Thyroid gland (tissue), 4 donors: ENCODE results near the gene CACNA1B. TPM values are rescaled to one million over a fixed set of nuclear protein-coding genes. Genes with fewer than 3 reads are reported as not detected.

Experiments used
- DNase-seq, 2 donors: peaks; one replicate each; pipeline ENCODE4 v3.0.0-alpha.2; 2019
- H3K27ac ChIP-seq, 3 donors: fragments of 200-600 bp; sonication (generic); 1 replicate in 2 of 3; 2 replicates in 1 of 3; pipeline ENCODE4 v1.5.1; 2016 to 2019; ENCODE audit warnings: mild to moderate bottlenecking in 1 of 3, moderate library complexity in 1 of 3
- H3K27me3 ChIP-seq: fragments of 200-600 bp; sonication (generic); one replicate; pipeline ENCODE4 v1.5.1; 2019
- H3K36me3 ChIP-seq, 2 donors: fragments of 200-600 bp; sonication (generic); one replicate each; pipeline ENCODE4 v1.5.1; 2016 to 2019
- H3K4me1 ChIP-seq, 2 donors: fragments of 200-600 bp; sonication (generic); one replicate each; pipeline ENCODE4 v1.5.1; 2017 to 2019
- H3K4me3 ChIP-seq, 3 donors: fragments of 200-600 bp; sonication (generic); replicated peaks in 1 of 3; 1 replicate in 2 of 3; 2 replicates in 1 of 3; pipeline ENCODE4 v1.5.1; 2016; ENCODE audit warnings: mild to moderate bottlenecking in 1 of 3
- H3K9me3 ChIP-seq: fragments of 200-600 bp; sonication (generic); one replicate; pipeline ENCODE4 v1.5.1; 2017
- POLR2A ChIP-seq, 2 donors: fragments of 450-650 bp; IDR thresholded peaks; one replicate each; pipeline ENCODE4 v1.6.1; 2017; ENCODE audit warnings: antibody characterized with exemption in 2 of 2, mild to moderate bottlenecking in 2 of 2, moderate library complexity in 1 of 2
- WGBS, 2 donors: methylation state at CpG; one replicate each; pipeline ENCODE4 v1.1.5; 2017; 5-methylcytosine and 5-hydroxymethylcytosine counted together
- intact Hi-C: fragments of 100-400 bp; cut with DNase I; formaldehyde crosslinking; loops from one replicate; pipeline ENCODE4 v1.15.1; 2023
- total RNA-seq, 4 donors: library from RNA; depleted of rRNA; stranded (reverse); fragments of >200 nt; gene quantifications; one replicate each; pipeline ENCODE4 v1.2.3, GENCODE V29; 2016
- TF ChIP-seq, protein P1 (sequence below), 6 experiments: fragments of 200-600 bp in 3 of 6; fragments of 450-650 bp in 3 of 6; sonication (generic) in 3 of 6; IDR thresholded peaks; one replicate each; pipeline ENCODE4 v1.5.1; 2016 to 2019; ENCODE audit warnings: antibody characterized with exemption in 6 of 6, mild to moderate bottlenecking in 2 of 6, inconsistent platforms in 1 of 6, moderate library complexity in 1 of 6

The CACNA1B gene
- total RNA-seq, 4 donors from 2014 or later, result 0.13 to 0.68 (median 0.35) TPM

DNA sequence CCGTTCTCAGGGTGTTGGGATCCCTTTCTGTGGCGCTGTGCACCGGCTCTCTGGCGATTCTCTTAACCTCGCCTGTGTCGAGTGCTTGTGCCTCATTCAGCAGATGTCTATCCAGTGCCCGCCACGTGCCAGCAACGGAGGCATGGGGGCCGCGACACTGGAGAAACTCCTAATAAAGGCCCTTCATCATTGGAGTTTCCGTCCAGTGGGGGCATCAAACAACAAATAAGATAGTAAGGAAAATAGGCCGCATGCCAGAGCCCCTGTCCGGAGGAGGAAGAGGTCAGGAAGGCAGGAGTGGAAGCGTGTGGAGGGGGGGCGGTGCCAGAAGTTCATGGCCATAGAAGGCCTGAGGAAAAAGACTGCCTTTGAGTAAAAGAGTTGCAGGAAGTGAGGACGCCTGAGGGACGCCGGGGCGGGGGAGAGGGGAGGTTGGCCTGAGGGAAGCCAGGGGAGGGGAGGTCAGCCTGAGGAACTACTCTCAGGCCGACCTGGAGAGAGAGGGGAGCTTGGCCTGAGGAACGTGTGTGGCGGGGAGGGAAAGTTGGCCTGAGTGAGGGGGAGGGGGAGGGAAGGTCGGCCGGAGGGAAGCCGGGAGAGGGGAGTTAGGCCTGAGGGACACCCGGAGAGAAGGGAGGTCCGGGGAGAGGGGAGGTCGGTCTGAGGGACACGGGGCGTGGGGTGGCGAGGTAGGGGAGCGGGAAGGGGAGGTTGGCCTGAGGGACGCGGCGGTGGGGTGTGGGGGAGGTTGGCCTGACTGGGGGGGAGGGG lies 82.2 kb downstream of the CACNA1B start:
- TF ChIP-seq POLR2A (IDR thresholded peaks at IDR 0.05), result no peak
- TF ChIP-seq, protein P1, sequence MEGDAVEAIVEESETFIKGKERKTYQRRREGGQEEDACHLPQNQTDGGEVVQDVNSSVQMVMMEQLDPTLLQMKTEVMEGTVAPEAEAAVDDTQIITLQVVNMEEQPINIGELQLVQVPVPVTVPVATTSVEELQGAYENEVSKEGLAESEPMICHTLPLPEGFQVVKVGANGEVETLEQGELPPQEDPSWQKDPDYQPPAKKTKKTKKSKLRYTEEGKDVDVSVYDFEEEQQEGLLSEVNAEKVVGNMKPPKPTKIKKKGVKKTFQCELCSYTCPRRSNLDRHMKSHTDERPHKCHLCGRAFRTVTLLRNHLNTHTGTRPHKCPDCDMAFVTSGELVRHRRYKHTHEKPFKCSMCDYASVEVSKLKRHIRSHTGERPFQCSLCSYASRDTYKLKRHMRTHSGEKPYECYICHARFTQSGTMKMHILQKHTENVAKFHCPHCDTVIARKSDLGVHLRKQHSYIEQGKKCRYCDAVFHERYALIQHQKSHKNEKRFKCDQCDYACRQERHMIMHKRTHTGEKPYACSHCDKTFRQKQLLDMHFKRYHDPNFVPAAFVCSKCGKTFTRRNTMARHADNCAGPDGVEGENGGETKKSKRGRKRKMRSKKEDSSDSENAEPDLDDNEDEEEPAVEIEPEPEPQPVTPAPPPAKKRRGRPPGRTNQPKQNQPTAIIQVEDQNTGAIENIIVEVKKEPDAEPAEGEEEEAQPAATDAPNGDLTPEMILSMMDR (IDR thresholded peaks at IDR 0.05), result no peak
- Histone ChIP-seq H3K4me1 (no peaks in the 10 kb centered on the region), H3K27me3 (no peaks in the 10 kb centered on the region), H3K27ac (no peak overlapping the region), H3K36me3 (no peaks in the 10 kb centered on the region), H3K4me3 (no peak overlapping the region), H3K9me3 (no peaks in the 10 kb centered on the region)
- no peak for DNase-seq
- intact Hi-C loops, result no loop called here
- 87 to 89% methylated on average over 36 of the region's 36 CpGs for WGBS, 2 donors

DNA sequence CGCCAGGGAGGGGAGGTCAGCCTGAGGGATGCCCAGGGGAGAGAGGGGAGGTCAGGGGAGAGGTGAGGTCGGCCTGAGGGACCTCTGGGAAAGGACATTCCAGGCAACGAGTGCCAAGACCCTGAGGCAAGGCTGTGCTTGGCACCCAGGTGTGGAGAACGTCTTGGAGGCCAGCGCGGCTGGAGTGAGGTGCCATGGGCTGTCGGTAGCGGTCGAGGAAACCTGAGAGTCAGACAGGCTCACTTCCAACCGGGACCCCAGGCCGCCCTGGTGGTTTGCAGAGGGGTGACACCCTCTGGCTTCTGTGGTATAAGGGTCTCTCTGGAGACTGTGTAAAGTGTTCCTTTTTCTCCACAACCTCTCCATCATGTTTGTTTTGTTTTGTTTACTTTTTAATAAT lies 82.9 kb downstream of the CACNA1B start:
- DNase-seq, result no peak
- H3K36me3 ChIP-seq, result no peaks in the 10 kb centered on the region
- H3K9me3 ChIP-seq, result no peaks in the 10 kb centered on the region
- no peak overlapping the region for H3K27ac ChIP-seq
- 73 to 77% methylated on average over 11 of the region's 11 CpGs for WGBS, 2 donors
- TF ChIP-seq, protein P1 (IDR thresholded peaks at IDR 0.05), result no peak
- TF ChIP-seq POLR2A (IDR thresholded peaks at IDR 0.05), result no peak
- no peaks in the 10 kb centered on the region for H3K4me1 ChIP-seq
- H3K4me3 ChIP-seq, result no peak overlapping the region
- H3K27me3 ChIP-seq, result no peaks in the 10 kb centered on the region
- intact Hi-C loops, result no loop called here

DNA sequence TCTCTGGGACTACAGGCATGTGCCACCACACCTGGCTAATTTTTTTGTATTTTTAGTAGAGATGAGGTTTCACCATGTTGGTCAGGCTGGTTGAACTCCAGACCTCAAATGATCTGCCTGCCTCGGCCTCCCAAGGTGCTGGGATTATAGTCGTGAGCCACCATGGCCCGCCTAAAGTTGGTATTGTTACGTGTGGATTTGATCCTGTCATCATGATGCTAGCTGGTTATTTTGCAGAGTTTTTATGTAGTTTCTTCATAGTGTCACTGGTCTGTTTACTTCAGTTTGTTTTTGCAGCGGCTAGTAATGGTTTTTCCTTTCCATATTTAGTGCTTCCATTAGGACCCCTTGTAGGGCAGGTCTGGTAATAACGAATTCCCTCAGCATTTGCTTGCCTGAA lies 85.9 kb downstream of the CACNA1B start:
- Histone ChIP-seq H3K4me1 (no peaks in the 10 kb centered on the region), H3K4me3 (no peak overlapping the region), H3K27ac (no peak overlapping the region), H3K27me3 (no peaks in the 10 kb centered on the region), H3K36me3 (no peaks in the 10 kb centered on the region), H3K9me3 (no peaks in the 10 kb centered on the region)
- DNase-seq, result no peak
- TF ChIP-seq, protein P1 (IDR thresholded peaks at IDR 0.05), result no peak
- no peak for TF ChIP-seq POLR2A (IDR thresholded peaks at IDR 0.05)
- intact Hi-C loops, result no loop called here
- 87 to 90% methylated on average over 6 of the region's 6 CpGs for whole genome bisulfite sequencing, 2 donors

DNA sequence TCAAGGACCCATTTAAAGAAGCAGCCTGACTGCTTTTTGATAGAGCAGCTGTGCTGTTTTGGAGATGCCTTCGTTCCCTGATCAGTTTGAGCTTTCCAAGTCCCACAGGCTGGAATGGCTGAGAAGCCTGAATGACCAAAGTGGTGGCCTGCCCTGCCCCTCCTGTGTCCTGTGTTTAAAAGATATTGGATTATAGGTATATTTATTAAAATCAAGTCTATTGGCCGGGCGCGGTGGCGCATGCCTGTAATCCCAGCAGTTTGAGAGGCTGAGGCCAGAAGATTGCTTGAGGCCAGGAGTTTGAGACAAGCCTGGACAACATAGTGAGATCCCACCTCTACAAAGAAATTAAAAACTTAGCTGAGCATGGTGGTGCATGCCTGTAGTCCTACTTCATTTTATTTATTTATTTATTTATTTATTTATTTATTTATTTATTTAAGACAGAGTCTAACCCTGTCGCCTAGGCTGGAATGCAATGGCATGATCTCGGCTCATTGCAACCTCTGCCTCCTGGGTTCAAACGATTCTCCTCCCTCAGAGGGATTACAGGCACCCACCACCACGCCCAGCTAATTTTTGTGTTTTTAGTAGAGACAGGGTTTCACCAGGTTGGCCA lies 87.7 kb downstream of the CACNA1B start:
- Histone ChIP-seq H3K27me3 (no peaks in the 10 kb centered on the region), H3K9me3 (no peaks in the 10 kb centered on the region), H3K36me3 (no peaks in the 10 kb centered on the region), H3K27ac (no peak overlapping the region), H3K4me1 (no peaks in the 10 kb centered on the region), H3K4me3 (no peak overlapping the region)
- no peak for DNase-seq
- TF ChIP-seq, protein P1 (IDR thresholded peaks at IDR 0.05), result no peak
- no peak for TF ChIP-seq POLR2A (IDR thresholded peaks at IDR 0.05)
- intact Hi-C loops, result no loop called here
- WGBS, 2 donors, result 93 to 96% methylated on average over 9 of the region's 9 CpGs

DNA sequence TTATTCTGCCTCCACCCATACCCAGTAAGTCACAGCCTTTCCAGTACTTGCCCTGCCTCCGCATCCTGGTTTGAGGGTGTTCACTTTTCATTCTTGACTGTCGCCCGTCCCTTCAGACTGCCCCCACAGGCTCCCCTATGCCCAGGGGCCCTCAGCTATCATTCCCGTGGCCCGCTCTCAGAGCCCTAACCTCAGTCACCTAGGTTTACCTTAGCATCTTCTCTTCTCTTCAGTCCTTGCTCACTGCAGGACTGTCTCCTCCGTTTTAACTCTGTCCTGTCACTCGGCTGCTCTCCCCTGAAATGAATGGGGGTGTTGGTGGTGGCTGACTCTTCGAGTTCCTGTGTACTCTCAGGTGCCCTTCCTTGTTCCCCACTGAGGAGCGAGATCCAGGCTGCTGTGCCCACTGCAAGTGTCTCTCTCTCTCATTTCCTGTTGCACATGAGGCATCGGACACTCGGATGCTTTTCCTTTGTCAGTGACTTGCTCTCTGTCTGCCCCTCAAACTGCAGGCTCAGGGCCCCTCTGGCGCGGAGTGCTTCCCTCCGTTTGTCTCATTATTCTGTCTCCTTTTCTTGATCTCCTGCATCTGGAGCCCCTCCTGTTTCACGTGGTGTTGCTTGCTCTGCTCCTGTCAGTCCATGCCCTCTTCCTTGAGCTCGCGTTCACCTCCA lies 89.8 kb downstream of the CACNA1B start:
- H3K36me3 ChIP-seq, result no peaks in the 10 kb centered on the region
- no peaks in the 10 kb centered on the region for H3K9me3 ChIP-seq
- 73 to 75% methylated on average over 17 of the region's 17 CpGs for WGBS, 2 donors
- TF ChIP-seq POLR2A (IDR thresholded peaks at IDR 0.05), result no peak
- TF ChIP-seq, protein P1 (IDR thresholded peaks at IDR 0.05), result no peak
- intact Hi-C loops, result no loop called here
- no peak overlapping the region for H3K27ac ChIP-seq
- H3K4me3 ChIP-seq, result no peak overlapping the region
- H3K4me1 ChIP-seq, result no peaks in the 10 kb centered on the region
- H3K27me3 ChIP-seq, result no peaks in the 10 kb centered on the region
- DNase-seq, result no peak
